Lung (tissue), 10 donors: ENCODE data around the gene SEC22B. TPM values are rescaled to one million over a fixed set of nuclear protein-coding genes. Genes with fewer than 3 reads are reported as not detected.
"Not testable (repeated sequence)": the region's sequence is repeated elsewhere in the genome, so short reads cannot be mapped to it uniquely, and the experiment has no call there.

ENCODE experiments used
- ATAC-seq: fragments of 200-7000 bp; cut with Tn5 transposase; one replicate; pipeline ENCODE4 v1.9.1; 2020; ENCODE audit warnings: moderate number of reproducible peaks; ENCODE audit not compliant: insufficient read depth, low FRiP score
- DNase-seq, 3 donors: peaks; one replicate each; pipeline ENCODE4 v3.0.0-alpha.2; 2013 to 2017
- H3K27ac ChIP-seq, 2 donors: one replicate each; pipeline ENCODE4 v1.5.1; 2013; ENCODE audit warnings: mild to moderate bottlenecking in 2 of 2, moderate library complexity in 2 of 2, control low read depth in 1 of 2, inconsistent platforms in 1 of 2, low read depth in 1 of 2, low read length in 1 of 2
- H3K27me3 ChIP-seq, 3 donors: one replicate each; pipeline ENCODE4 v1.5.1; 2013; ENCODE audit warnings: low read length in 2 of 3; ENCODE audit not compliant: control insufficient read depth in 3 of 3, insufficient read depth in 3 of 3
- H3K36me3 ChIP-seq, 4 donors: one replicate each; pipeline ENCODE4 v1.5.1; 2013; ENCODE audit warnings: low read length in 4 of 4, mild to moderate bottlenecking in 1 of 4, moderate library complexity in 1 of 4; ENCODE audit not compliant: control insufficient read depth in 4 of 4, insufficient read depth in 4 of 4
- H3K4me1 ChIP-seq, 5 donors: one replicate each; pipeline ENCODE4 v1.5.1; 2013; ENCODE audit warnings: low read length in 5 of 5, mild to moderate bottlenecking in 2 of 5, moderate library complexity in 1 of 5; ENCODE audit not compliant: control insufficient read depth in 5 of 5, insufficient read depth in 5 of 5
- H3K4me3 ChIP-seq: one replicate; pipeline ENCODE4 v1.5.1; 2013; ENCODE audit warnings: mild to moderate bottlenecking, control low read depth, moderate library complexity
- H3K9ac ChIP-seq, 2 donors: one replicate each; pipeline ENCODE4 v1.5.1; 2013; ENCODE audit warnings: low read length in 2 of 2, control low read depth in 1 of 2; ENCODE audit not compliant: insufficient read depth in 1 of 2
- H3K9me3 ChIP-seq, 4 donors: one replicate each; pipeline ENCODE4 v1.5.1; 2013; ENCODE audit warnings: low read length in 3 of 4, mild to moderate bottlenecking in 1 of 4, moderate library complexity in 1 of 4; ENCODE audit not compliant: control insufficient read depth in 4 of 4, insufficient read depth in 3 of 4
- WGBS, 2 donors: extraction: QIAGEN DNeasy Blood & Tissue Kit; methylation state at CpG; one replicate each; pipeline ENCODE4 v1.1.7; 2013; 5-methylcytosine and 5-hydroxymethylcytosine counted together
- polyA plus RNA-seq, 2 donors: library from polyadenylated mRNA; stranded (reverse); fragments of 200-250 nt; gene quantifications; one replicate each; pipeline ENCODE4 v1.2.1, GENCODE V29; 2013
- total RNA-seq, 2 donors: library from RNA; depleted of rRNA in 1 of 2; stranded (reverse); fragments of >200 nt in 1 of 2; gene quantifications; one replicate each; pipeline ENCODE4 v1.2.1, GENCODE V29; 2014 to 2021
- donor health status: Bipolar disorder and iron deficiency.
- donor health status: healthy.
- donor health status: DM: yes; HTN: yes; CAD: no.

Gene SEC22B
- total and polyA plus RNA-seq, 4 donors: 20.6 to 50.8 (median 25.7) TPM

- 39 to 52% methylated on average over 2 to 3 of the region's 3 CpGs for WGBS, 2 donors
- H3K9ac ChIP-seq, H3K36me3 ChIP-seq, H3K27me3 ChIP-seq, H3K4me3 ChIP-seq, DNase-seq, H3K9me3 ChIP-seq, ATAC-seq, H3K27ac ChIP-seq, H3K4me1 ChIP-seq: not testable (repeated sequence)
Observed at GRCh38 chr1:120143334-120143733, 33.0 kb downstream of the SEC22B start.

GRCh38 chr1:120142512-120143263, 33.6 kb downstream of the SEC22B start:
- not testable (repeated sequence) for H3K27me3 ChIP-seq, DNase-seq, H3K9ac ChIP-seq, H3K9me3 ChIP-seq, H3K27ac ChIP-seq, H3K36me3 ChIP-seq, H3K4me1 ChIP-seq, H3K4me3 ChIP-seq
- ATAC-seq: peak; percentile 19
- WGBS, 2 donors: 41 to 54% methylated on average over 12 of the region's 14 CpGs

- H3K4me1 ChIP-seq, H3K27me3 ChIP-seq, H3K4me3 ChIP-seq, H3K36me3 ChIP-seq, H3K9me3 ChIP-seq, DNase-seq, H3K27ac ChIP-seq, H3K9ac ChIP-seq: not testable (repeated sequence)
- ATAC-seq: peak; percentile 16
Observed at GRCh38 chr1:120141865-120142264, 34.5 kb downstream of the SEC22B start.

DNA sequence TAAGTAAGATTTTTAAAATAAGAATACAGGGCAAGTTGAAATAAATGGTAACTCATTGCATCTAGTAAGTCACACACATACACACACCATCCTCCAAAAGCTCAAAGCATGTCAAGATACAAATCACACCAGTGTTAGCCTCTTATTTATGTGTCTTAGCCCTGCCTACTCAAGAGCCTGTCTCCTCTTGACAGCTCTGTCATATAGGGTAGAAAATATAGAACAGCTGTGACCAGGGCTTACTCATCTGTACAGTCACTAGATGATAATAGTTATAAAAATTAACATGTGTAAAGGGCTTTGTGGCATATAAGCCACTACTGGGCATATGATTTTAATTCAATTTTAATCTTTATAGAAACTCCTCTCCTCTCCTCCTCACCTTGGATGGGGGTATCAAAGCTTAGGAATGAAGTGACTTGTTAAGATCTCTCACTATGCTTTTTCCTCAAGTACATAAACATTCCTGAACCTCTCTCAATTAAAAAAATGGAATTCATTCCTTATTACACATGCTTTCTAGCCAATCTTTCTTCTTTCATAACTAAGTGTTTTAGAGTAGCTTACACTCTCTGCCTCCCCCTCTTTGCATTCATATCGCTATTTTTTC, 35.6 kb downstream of the SEC22B start:
- not testable (repeated sequence) for H3K27ac ChIP-seq, H3K9me3 ChIP-seq, H3K36me3 ChIP-seq, H3K4me3 ChIP-seq, H3K9ac ChIP-seq, H3K27me3 ChIP-seq, H3K4me1 ChIP-seq, ATAC-seq
- peak in 1 of 3 donors; percentile 23 for DNase-seq
- WGBS, 2 donors: 88% methylated on average over 1 of the region's 1 CpG; no CpG with 5 or more reads in 1 of the 2 donors

GRCh38 chr1:120136086-120136485, 40.2 kb downstream of the SEC22B start:
- 86 to 93% methylated on average over 1 of the region's 1 CpG for WGBS, 2 donors
- H3K9ac ChIP-seq, H3K4me3 ChIP-seq, H3K36me3 ChIP-seq, H3K9me3 ChIP-seq, H3K27me3 ChIP-seq, H3K4me1 ChIP-seq, H3K27ac ChIP-seq, DNase-seq, ATAC-seq: not testable (repeated sequence)

- H3K9me3 ChIP-seq: not testable (repeated sequence)
Observed at GRCh38 chr1:120133928-120134325, 42.4 kb downstream of the SEC22B start.

More at GRCh38 chr1:120133928-120134325, 42.4 kb downstream of the SEC22B start:
- not testable (repeated sequence) for H3K27ac ChIP-seq, H3K36me3 ChIP-seq, H3K4me3 ChIP-seq, H3K4me1 ChIP-seq, H3K9ac ChIP-seq, DNase-seq, ATAC-seq, H3K27me3 ChIP-seq
